ENCODE measurements around the gene SH2D3A. TPM values are rescaled to one million over a fixed set of nuclear protein-coding genes. Genes with fewer than 3 reads are reported as not detected.

The SH2D3A gene
- total and polyA plus RNA-seq, 2 of the 4 experiments (the other 2 are of a cell fraction): under 0.01 to 0.09 TPM

DNA sequence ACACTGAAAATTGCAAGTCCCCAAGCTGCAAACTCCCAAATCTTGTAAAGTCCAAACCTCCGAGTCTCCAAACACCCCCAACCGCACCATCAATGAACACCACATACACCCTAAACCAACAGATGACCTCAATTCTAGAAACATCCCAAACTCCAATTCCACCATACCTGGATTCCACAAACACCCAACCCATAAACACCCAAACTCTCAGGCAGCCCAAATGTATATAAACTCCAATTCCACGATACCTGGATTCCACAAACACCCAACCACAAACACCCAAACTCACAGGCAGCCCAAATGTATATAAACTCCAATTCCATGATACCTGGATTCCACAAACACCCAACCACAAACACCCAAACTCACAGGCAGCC lies 47.3 kb downstream of the SH2D3A start (continued):
- TF ChIP-seq ELK1 (IDR thresholded peaks at IDR 0.05; ENCODE audit: borderline replicate concordance, low read depth, low read length) (no peak), SMC3 (IDR thresholded peaks at IDR 0.05; ENCODE audit: low read depth, low read length) (no peak), POLR2A (IDR thresholded peaks at IDR 0.05; ENCODE audit: low read depth, low read length) (no peak), CEBPB (IDR thresholded peaks at IDR 0.05; ENCODE audit: low read depth, low read length) (no peak)

- H3K56ac ChIP-seq (ENCODE audit: extremely low read depth, insufficient read depth, low read length): no peak overlapping the region
- intact Hi-C loops (cut with micrococcal nuclease): no loop called here
- H4K8ac ChIP-seq (ENCODE audit: low read depth in 2 of 2, low read length in 2 of 2): no peak overlapping the region
- H4K91ac ChIP-seq (ENCODE audit: insufficient read depth, low read depth, low read length): no peak overlapping the region
- H3K4me1 ChIP-seq (ENCODE audit: control insufficient read depth, insufficient read depth, low read length): peaks cover 2% of the 10 kb centered on the region; the same call in 1 of the 2 replicates
- no peak overlapping the region for H3K4me3 ChIP-seq (ENCODE audit: insufficient read depth, low read depth, low read length)
- H3K27me3 ChIP-seq (ENCODE audit: control insufficient read depth, insufficient read depth, low read length): no peaks in the 10 kb centered on the region
- H2AFZ ChIP-seq (replicated peaks; ENCODE audit: low read length, poor library complexity): no peak overlapping the region
- no peak overlapping the region for H3K4ac ChIP-seq (ENCODE audit: low read depth, low read length)
- no peaks in the 10 kb centered on the region for H3K9me3 ChIP-seq (ENCODE audit: control insufficient read depth, insufficient read depth, low read length)
- no TSS peak for BruUV-seq (replicated peaks)
- no peak overlapping the region for H2AK5ac ChIP-seq (ENCODE audit: low read depth, low read length)
- no peak overlapping the region for H2AK9ac ChIP-seq (replicated peaks; ENCODE audit: low read depth, low read length, poor library complexity)
- no peak overlapping the region for H3K27ac ChIP-seq (ENCODE audit: insufficient read depth, low read length)
- no peaks in the 10 kb centered on the region for H4K20me1 ChIP-seq (ENCODE audit: insufficient read depth, low read length)
- no peak overlapping the region for H2BK15ac ChIP-seq (ENCODE audit: low read depth, low read length)
- no peak overlapping the region for H3K4me2 ChIP-seq (ENCODE audit: low read depth, low read length)
- ChIA-PET CTCF (no interaction called here), POLR2A (ENCODE audit: unreplicated experiment) (no interaction called here)
- WGBS, 2 experiments (ENCODE audit: extremely low coverage in 2 of 2, insufficient read length in 1 of 2): 100% methylated on average over 1 to 3 of the region's 6 CpGs
- H2BK120ac ChIP-seq (ENCODE audit: low read depth, low read length): no peak overlapping the region
- ATAC-seq (ENCODE audit: low read depth) (no peak), DNase-seq (no peak)
- no peak overlapping the region for H2BK20ac ChIP-seq (ENCODE audit: low read depth, low read length)
- in situ Hi-C loops (cut with MboI; ENCODE audit: low sequenced_read_pairs): no loop called here
- no peaks in the 10 kb centered on the region for H3K9me1 ChIP-seq (ENCODE audit: insufficient read depth, low read length)
- no peak overlapping the region for H3K14ac ChIP-seq (replicated peaks; ENCODE audit: low read depth, low read length)
- H2BK5ac ChIP-seq (ENCODE audit: low read depth, low read length, poor library complexity, severe bottlenecking): no peak overlapping the region
- H3K18ac ChIP-seq (ENCODE audit: low read depth, low read length): no peak overlapping the region
- no peak overlapping the region for H3K23ac ChIP-seq (ENCODE audit: low read depth, low read length)
- peaks cover 4% of the 10 kb centered on the region; the same call in 1 of the 2 replicates for H3K36me3 ChIP-seq (ENCODE audit: control insufficient read depth, insufficient read depth, low read length)
- no peak overlapping the region for H3K9ac ChIP-seq (ENCODE audit: low read depth, low read length)
- dilution Hi-C loops (cut with HindIII; ENCODE audit: low sequenced_read_pairs, unreplicated experiment): no loop called here
- no peak overlapping the region for H4K5ac ChIP-seq (ENCODE audit: low read depth, low read length)
- no peaks in the 10 kb centered on the region for H3K79me1 ChIP-seq (ENCODE audit: low read depth in 1 of 2, low read length in 2 of 2)
- no peak for TF ChIP-seq NFE2L2 (IDR thresholded peaks at IDR 0.05; ENCODE audit: low read depth, low read length)
- TF ChIP-seq FOS (IDR thresholded peaks at IDR 0.05; ENCODE audit: low read depth, low read length): no peak
- no peak for TF ChIP-seq ELK1 (IDR thresholded peaks at IDR 0.05; ENCODE audit: borderline replicate concordance, low read depth, low read length)
- no peak for TF ChIP-seq MAZ (IDR thresholded peaks at IDR 0.05; ENCODE audit: borderline replicate concordance, low read depth, low read length)
- TF ChIP-seq CHD1 (IDR thresholded peaks at IDR 0.05; ENCODE audit: low read depth, low read length): no peak
- TF ChIP-seq, protein P1, sequence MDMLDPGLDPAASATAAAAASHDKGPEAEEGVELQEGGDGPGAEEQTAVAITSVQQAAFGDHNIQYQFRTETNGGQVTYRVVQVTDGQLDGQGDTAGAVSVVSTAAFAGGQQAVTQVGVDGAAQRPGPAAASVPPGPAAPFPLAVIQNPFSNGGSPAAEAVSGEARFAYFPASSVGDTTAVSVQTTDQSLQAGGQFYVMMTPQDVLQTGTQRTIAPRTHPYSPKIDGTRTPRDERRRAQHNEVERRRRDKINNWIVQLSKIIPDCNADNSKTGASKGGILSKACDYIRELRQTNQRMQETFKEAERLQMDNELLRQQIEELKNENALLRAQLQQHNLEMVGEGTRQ (IDR thresholded peaks at IDR 0.05; ENCODE audit: low read depth, low read length): no peak
- no peak for TF ChIP-seq CEBPB (IDR thresholded peaks at IDR 0.05; ENCODE audit: low read depth, low read length)
Observed at GRCh38 chr19:6719540-6719861, 47.7 kb downstream of the SH2D3A start.

Measured in IMR-90 (cell line).